ENCODE data around the gene INO80D.

GRCh38 chr2:205952282-205952681 is 133.7 kb downstream of the INO80D start:
- TF ChIP-seq EZH2 (IDR thresholded peaks at IDR 0.05) (no peak), CTCF (IDR thresholded peaks at IDR 0.05) (no peak)
